Measurements from ENCODE around the gene HSPBP1. TPM values are rescaled to one million over a fixed set of nuclear protein-coding genes. Genes with fewer than 3 reads are reported as not detected.

HSPBP1 gene
- total and polyA plus RNA-seq, 2 of the 13 experiments (the other 11 are each of a cell fraction or from before 2014, with no cell fraction given), result 22.3 to 33.7 TPM

DNA sequence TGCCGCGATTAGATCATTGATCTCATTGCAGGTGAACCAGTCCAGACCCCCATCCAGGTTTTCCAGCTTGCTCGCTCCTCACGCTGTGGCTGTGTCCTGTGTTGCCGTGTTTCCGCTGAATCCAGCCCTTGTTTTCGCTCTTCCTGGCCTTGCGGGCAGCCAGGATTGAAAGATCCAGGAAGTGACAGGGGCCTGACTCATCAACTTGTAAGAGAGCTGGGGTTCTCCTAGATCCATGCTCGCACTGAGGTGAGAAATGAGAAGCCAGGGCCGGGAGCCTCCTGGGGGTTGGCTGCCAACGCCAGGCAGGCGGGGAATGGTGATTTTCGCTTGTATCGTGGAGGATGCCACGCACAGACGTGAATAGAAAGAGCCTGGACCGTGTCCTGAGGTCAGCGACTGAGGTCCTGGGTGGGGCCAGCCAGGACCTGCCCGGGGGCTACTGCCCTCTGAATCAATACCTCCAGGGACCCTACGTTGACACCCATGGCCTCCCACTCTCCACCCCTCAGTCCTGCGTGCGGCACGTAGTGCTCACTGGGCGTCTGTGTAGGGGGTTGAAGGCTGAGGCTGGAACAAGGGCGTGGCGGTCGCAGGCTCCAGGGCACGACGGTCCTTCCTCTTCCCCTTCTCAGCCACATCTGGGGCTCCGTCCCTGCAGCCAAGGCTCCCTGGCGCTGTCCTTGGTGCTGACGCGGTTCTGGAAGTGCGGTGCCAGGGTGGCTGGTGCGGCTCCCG lies 63.3 kb downstream of the HSPBP1 start (continued):
- TF ChIP-seq TBX2 (CRISPR knock-in tag; IDR thresholded peaks at IDR 0.05; ENCODE audit: borderline replicate concordance), result peak; percentile 63; the same call in 1 of the 2 replicates
- no peak for TF ChIP-seq AGO1 (IDR thresholded peaks at IDR 0.05; ENCODE audit: low read depth, low read length, poor library complexity, severe bottlenecking)
- TF ChIP-seq TP53 (CRISPR knock-in tag; conservative IDR thresholded peaks at IDR 0.05), result peak; percentile 89; the same call in 1 of the 2 replicates
- peak; percentile 98 for TF ChIP-seq FOXK1 (CRISPR knock-in tag; IDR thresholded peaks at IDR 0.05; ENCODE audit: borderline replicate concordance, low read depth)
- peak; percentile 95 for TF ChIP-seq SMAD3 (CRISPR knock-in tag; IDR thresholded peaks at IDR 0.05)
- peak; percentile 85 for TF ChIP-seq ZNF878 (CRISPR knock-in tag; IDR thresholded peaks at IDR 0.05)
- TF ChIP-seq SIX4 (CRISPR knock-in tag; IDR thresholded peaks at IDR 0.05), result peak; percentile 86; the same call in 1 of the 2 replicates
- TF ChIP-seq NR1H2 (CRISPR knock-in tag; IDR thresholded peaks at IDR 0.05; ENCODE audit: borderline replicate concordance, low read depth), result no peak; the same call in 1 of the 2 replicates
- TF ChIP-seq ZBTB1 (CRISPR knock-in tag; IDR thresholded peaks at IDR 0.05; ENCODE audit: borderline replicate concordance), result peak; percentile 79; the same call in 1 of the 2 replicates
- TF ChIP-seq ZNF672 (CRISPR knock-in tag; IDR thresholded peaks at IDR 0.05), result no peak
- TF ChIP-seq, protein P1, sequence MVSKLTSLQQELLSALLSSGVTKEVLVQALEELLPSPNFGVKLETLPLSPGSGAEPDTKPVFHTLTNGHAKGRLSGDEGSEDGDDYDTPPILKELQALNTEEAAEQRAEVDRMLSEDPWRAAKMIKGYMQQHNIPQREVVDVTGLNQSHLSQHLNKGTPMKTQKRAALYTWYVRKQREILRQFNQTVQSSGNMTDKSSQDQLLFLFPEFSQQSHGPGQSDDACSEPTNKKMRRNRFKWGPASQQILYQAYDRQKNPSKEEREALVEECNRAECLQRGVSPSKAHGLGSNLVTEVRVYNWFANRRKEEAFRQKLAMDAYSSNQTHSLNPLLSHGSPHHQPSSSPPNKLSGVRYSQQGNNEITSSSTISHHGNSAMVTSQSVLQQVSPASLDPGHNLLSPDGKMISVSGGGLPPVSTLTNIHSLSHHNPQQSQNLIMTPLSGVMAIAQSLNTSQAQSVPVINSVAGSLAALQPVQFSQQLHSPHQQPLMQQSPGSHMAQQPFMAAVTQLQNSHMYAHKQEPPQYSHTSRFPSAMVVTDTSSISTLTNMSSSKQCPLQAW (CRISPR knock-in tag; IDR thresholded peaks at IDR 0.05), result peak; percentile 95
- TF ChIP-seq FIP1L1 (IDR thresholded peaks at IDR 0.05; ENCODE audit: borderline replicate concordance, insufficient read depth, low read depth, low read length), result no peak
- TF ChIP-seq ZNF777 (CRISPR knock-in tag; IDR thresholded peaks at IDR 0.05), result no peak; the same call in 1 of the 2 replicates
- TF ChIP-seq DMAP1 (CRISPR knock-in tag; IDR thresholded peaks at IDR 0.05), result peak; percentile 85
- peak; percentile 97 for TF ChIP-seq ZFYVE20 (CRISPR knock-in tag; IDR thresholded peaks at IDR 0.05; ENCODE audit: borderline replicate concordance, low read depth)
- TF ChIP-seq GABPB1 (CRISPR knock-in tag; IDR thresholded peaks at IDR 0.05), result peak; percentile 85
- TF ChIP-seq, protein P2, sequence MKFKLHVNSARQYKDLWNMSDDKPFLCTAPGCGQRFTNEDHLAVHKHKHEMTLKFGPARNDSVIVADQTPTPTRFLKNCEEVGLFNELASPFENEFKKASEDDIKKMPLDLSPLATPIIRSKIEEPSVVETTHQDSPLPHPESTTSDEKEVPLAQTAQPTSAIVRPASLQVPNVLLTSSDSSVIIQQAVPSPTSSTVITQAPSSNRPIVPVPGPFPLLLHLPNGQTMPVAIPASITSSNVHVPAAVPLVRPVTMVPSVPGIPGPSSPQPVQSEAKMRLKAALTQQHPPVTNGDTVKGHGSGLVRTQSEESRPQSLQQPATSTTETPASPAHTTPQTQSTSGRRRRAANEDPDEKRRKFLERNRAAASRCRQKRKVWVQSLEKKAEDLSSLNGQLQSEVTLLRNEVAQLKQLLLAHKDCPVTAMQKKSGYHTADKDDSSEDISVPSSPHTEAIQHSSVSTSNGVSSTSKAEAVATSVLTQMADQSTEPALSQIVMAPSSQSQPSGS (CRISPR knock-in tag; IDR thresholded peaks at IDR 0.05), result peak; percentile 96
- peak; percentile 93; the same call in 1 of the 2 replicates for TF ChIP-seq ZNF550 (CRISPR knock-in tag; IDR thresholded peaks at IDR 0.05; ENCODE audit: borderline replicate concordance)
- TF ChIP-seq HDAC6 (IDR thresholded peaks at IDR 0.05; ENCODE audit: low read depth, low read length), result no peak
- TF ChIP-seq NCOA2 (CRISPR knock-in tag; IDR thresholded peaks at IDR 0.05), result peak; percentile 75
- TF ChIP-seq ZNF296 (CRISPR knock-in tag; conservative IDR thresholded peaks at IDR 0.05), result peak; percentile 95
- TF ChIP-seq, protein P3, sequence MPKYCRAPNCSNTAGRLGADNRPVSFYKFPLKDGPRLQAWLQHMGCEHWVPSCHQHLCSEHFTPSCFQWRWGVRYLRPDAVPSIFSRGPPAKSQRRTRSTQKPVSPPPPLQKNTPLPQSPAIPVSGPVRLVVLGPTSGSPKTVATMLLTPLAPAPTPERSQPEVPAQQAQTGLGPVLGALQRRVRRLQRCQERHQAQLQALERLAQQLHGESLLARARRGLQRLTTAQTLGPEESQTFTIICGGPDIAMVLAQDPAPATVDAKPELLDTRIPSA (CRISPR knock-in tag; IDR thresholded peaks at IDR 0.05; ENCODE audit: borderline replicate concordance), result no peak
- TF ChIP-seq ARID2 (CRISPR knock-in tag; IDR thresholded peaks at IDR 0.05; ENCODE audit: borderline replicate concordance), result peak; percentile 95; the same call in 1 of the 2 replicates
- TF ChIP-seq, protein P4, sequence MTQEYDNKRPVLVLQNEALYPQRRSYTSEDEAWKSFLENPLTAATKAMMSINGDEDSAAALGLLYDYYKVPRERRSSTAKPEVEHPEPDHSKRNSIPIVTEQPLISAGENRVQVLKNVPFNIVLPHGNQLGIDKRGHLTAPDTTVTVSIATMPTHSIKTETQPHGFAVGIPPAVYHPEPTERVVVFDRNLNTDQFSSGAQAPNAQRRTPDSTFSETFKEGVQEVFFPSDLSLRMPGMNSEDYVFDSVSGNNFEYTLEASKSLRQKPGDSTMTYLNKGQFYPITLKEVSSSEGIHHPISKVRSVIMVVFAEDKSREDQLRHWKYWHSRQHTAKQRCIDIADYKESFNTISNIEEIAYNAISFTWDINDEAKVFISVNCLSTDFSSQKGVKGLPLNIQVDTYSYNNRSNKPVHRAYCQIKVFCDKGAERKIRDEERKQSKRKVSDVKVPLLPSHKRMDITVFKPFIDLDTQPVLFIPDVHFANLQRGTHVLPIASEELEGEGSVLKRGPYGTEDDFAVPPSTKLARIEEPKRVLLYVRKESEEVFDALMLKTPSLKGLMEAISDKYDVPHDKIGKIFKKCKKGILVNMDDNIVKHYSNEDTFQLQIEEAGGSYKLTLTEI (CRISPR knock-in tag; conservative IDR thresholded peaks at IDR 0.05), result no peak

Data from HepG2 (cell line).